WTC11 (cell line): ENCODE results near the gene MRO.

Experiments used
- CTCF ChIP-seq: fragments of 200-600 bp; IDR thresholded peaks from 2 replicates; pipeline ENCODE4 v1.8.0; 2022; ENCODE audit warnings: antibody characterized with exemption
- ERG ChIP-seq: fragments of 250-450 bp; sonication (Bioruptor Pico); IDR thresholded peaks from 2 replicates; pipeline ENCODE4 v1.8.0; 2021; ENCODE audit warnings: mild to moderate bottlenecking
- MAX ChIP-seq: sonication (generic); formaldehyde crosslinking; IDR thresholded peaks from 2 replicates; pipeline ENCODE4 v1.8.0; 2022; ENCODE audit warnings: mild to moderate bottlenecking, missing genetic modification reagents
- NR2C2 ChIP-seq: sonication (generic); formaldehyde crosslinking; IDR thresholded peaks from 2 replicates; pipeline ENCODE4 v1.8.0; 2022; ENCODE audit warnings: mild to moderate bottlenecking, missing genetic modification reagents
- SP1 ChIP-seq: sonication (generic); formaldehyde crosslinking; conservative IDR thresholded peaks from 2 replicates; pipeline ENCODE4 v1.8.1; 2022; ENCODE audit warnings: missing genetic modification reagents

GRCh38 chr18:50751490-50751889, 68.3 kb downstream of the MRO start:
- TF ChIP-seq NR2C2 (CRISPR knock-in tag), result no peak
- TF ChIP-seq CTCF, result no peak
- no peak for TF ChIP-seq ERG (CRISPR knock-in tag)
- no peak for TF ChIP-seq SP1 (CRISPR knock-in tag)
- TF ChIP-seq MAX (CRISPR knock-in tag), result no peak
